Activated naive CD4-positive, alpha-beta T cell treated with anti-CD3 and anti-CD28 coated beads, Interleukin-2, amount 10 ng/mL, durations not matched to agents 7 days and 5 days (primary cell): ENCODE results near the gene NIPSNAP2.

Experiments used
- CTCF ChIA-PET: fragments of 350-600 bp; sonication (Branson Sonifier 250); formaldehyde crosslinking; loops from one replicate; lab custom pipeline; 2021; ENCODE audit warnings: antibody characterized with exemption; lab: Charles Lee
- DNase-seq: peaks from one replicate; pipeline ENCODE4 v3.0.0-alpha.2; 2020
- H3K27ac Mint-ChIP-seq: one replicate; pipeline ENCODE4 v1.8.0; 2021; ENCODE audit warnings: mild to moderate bottlenecking, moderate library complexity, mixed read lengths
- H3K27me3 Mint-ChIP-seq: one replicate; pipeline ENCODE4 v1.8.0; 2021; ENCODE audit warnings: mild to moderate bottlenecking, mixed read lengths
- H3K36me3 Mint-ChIP-seq: one replicate; pipeline ENCODE4 v1.8.0; 2021; ENCODE audit warnings: mixed read lengths
- H3K4me1 Mint-ChIP-seq: one replicate; pipeline ENCODE4 v1.8.0; 2021; ENCODE audit warnings: mixed read lengths
- H3K4me3 Mint-ChIP-seq: one replicate; pipeline ENCODE4 v1.8.0; 2021; ENCODE audit warnings: mild to moderate bottlenecking, moderate library complexity, mixed read lengths
- H3K9me3 Mint-ChIP-seq: one replicate; pipeline ENCODE4 v1.8.0; 2021; ENCODE audit warnings: mixed read lengths

The NIPSNAP2 gene

GRCh38 chr7:55965100-55965470 is 700 bp downstream of the NIPSNAP2 start:
- Mint-ChIP-seq H3K4me3 (peak overlapping the region; percentile 84), H3K27me3 (no peaks in the 10 kb centered on the region), H3K4me1 (peaks cover 26% of the 10 kb centered on the region), H3K36me3 (peaks cover 11% of the 10 kb centered on the region), H3K9me3 (no peaks in the 10 kb centered on the region), H3K27ac (peak overlapping the region; percentile 91)
- CTCF ChIA-PET = interaction anchor here (1.0 to 1.7 kb wide), 3 partner anchors 43 to 323 kb away, joined by 3 to 5 read pairs (median 3); partner anchors contain the start of gene PSPH
- DNase-seq = no peak

GRCh38 chr7:55965805-55966421 is 1.5 kb downstream of the NIPSNAP2 start:
- H3K4me3 Mint-ChIP-seq = peak overlapping the region; percentile 31
- no peak overlapping the region for H3K27ac Mint-ChIP-seq
- peaks cover 15% of the 10 kb centered on the region for H3K36me3 Mint-ChIP-seq
- CTCF ChIA-PET = interaction anchor here (1.2 kb wide), 1 partner anchor 85 kb away, joined by 3 read pairs; the partner anchor contains the start of gene PSPH
- H3K9me3 Mint-ChIP-seq = no peaks in the 10 kb centered on the region
- H3K27me3 Mint-ChIP-seq = no peaks in the 10 kb centered on the region
- H3K4me1 Mint-ChIP-seq = peaks cover 29% of the 10 kb centered on the region
- no peak for DNase-seq

- H3K36me3 Mint-ChIP-seq = peaks cover 15% of the 10 kb centered on the region
- H3K9me3 Mint-ChIP-seq = no peaks in the 10 kb centered on the region
- CTCF ChIA-PET = no interaction called here
- no peak overlapping the region for H3K4me3 Mint-ChIP-seq
- no peak overlapping the region for H3K27ac Mint-ChIP-seq
- peaks cover 29% of the 10 kb centered on the region for H3K4me1 Mint-ChIP-seq
- no peak for DNase-seq
- H3K27me3 Mint-ChIP-seq = no peaks in the 10 kb centered on the region
Measured at GRCh38 chr7:55966851-55967250, 2.5 kb downstream of the NIPSNAP2 start.

- Mint-ChIP-seq H3K9me3 (no peaks in the 10 kb centered on the region), H3K27ac (no peak overlapping the region), H3K4me3 (no peak overlapping the region), H3K27me3 (no peaks in the 10 kb centered on the region), H3K36me3 (peaks cover 15% of the 10 kb centered on the region), H3K4me1 (peaks cover 18% of the 10 kb centered on the region)
- CTCF ChIA-PET = no interaction called here
- no peak for DNase-seq
Measured at GRCh38 chr7:55969391-55969790, 5.0 kb downstream of the NIPSNAP2 start.

GRCh38 chr7:55970561-55970960 is 6.2 kb downstream of the NIPSNAP2 start:
- no peaks in the 10 kb centered on the region for H3K27me3 Mint-ChIP-seq
- no peaks in the 10 kb centered on the region for H3K9me3 Mint-ChIP-seq
- no peak overlapping the region for H3K27ac Mint-ChIP-seq
- H3K36me3 Mint-ChIP-seq = peaks cover 13% of the 10 kb centered on the region
- H3K4me3 Mint-ChIP-seq = no peak overlapping the region
- H3K4me1 Mint-ChIP-seq = peaks cover 12% of the 10 kb centered on the region
- no peak for DNase-seq
- CTCF ChIA-PET = no interaction called here

GRCh38 chr7:55970978-55971377 is 6.6 kb downstream of the NIPSNAP2 start:
- Mint-ChIP-seq H3K27ac (no peak overlapping the region), H3K36me3 (peaks cover 13% of the 10 kb centered on the region), H3K4me3 (no peak overlapping the region), H3K4me1 (peaks cover 8% of the 10 kb centered on the region), H3K27me3 (no peaks in the 10 kb centered on the region), H3K9me3 (no peaks in the 10 kb centered on the region)
- CTCF ChIA-PET = no interaction called here
- DNase-seq = no peak

- no peak overlapping the region for H3K27ac Mint-ChIP-seq
- H3K4me3 Mint-ChIP-seq = no peak overlapping the region
- no peak for DNase-seq
- peaks cover 7% of the 10 kb centered on the region for H3K4me1 Mint-ChIP-seq
- CTCF ChIA-PET = no interaction called here
- H3K36me3 Mint-ChIP-seq = peaks cover 17% of the 10 kb centered on the region
- H3K27me3 Mint-ChIP-seq = no peaks in the 10 kb centered on the region
- H3K9me3 Mint-ChIP-seq = no peaks in the 10 kb centered on the region
Measured at GRCh38 chr7:55973747-55974250, 9.4 kb downstream of the NIPSNAP2 start.

- no peak for DNase-seq
- H3K36me3 Mint-ChIP-seq = peaks cover 24% of the 10 kb centered on the region
- H3K9me3 Mint-ChIP-seq = no peaks in the 10 kb centered on the region
- H3K4me1 Mint-ChIP-seq = no peaks in the 10 kb centered on the region
- H3K4me3 Mint-ChIP-seq = no peak overlapping the region
- CTCF ChIA-PET = no interaction called here
- no peaks in the 10 kb centered on the region for H3K27me3 Mint-ChIP-seq
- H3K27ac Mint-ChIP-seq = no peak overlapping the region
Measured at GRCh38 chr7:55975988-55976633, 11.7 kb downstream of the NIPSNAP2 start.

GRCh38 chr7:55977831-55978230 is 13.4 kb downstream of the NIPSNAP2 start:
- Mint-ChIP-seq H3K4me1 (no peaks in the 10 kb centered on the region), H3K4me3 (no peak overlapping the region), H3K9me3 (no peaks in the 10 kb centered on the region), H3K36me3 (peaks cover 26% of the 10 kb centered on the region), H3K27me3 (no peaks in the 10 kb centered on the region), H3K27ac (no peak overlapping the region)
- DNase-seq = no peak
- CTCF ChIA-PET = no interaction called here

GRCh38 chr7:55980266-55980665 is 15.9 kb downstream of the NIPSNAP2 start:
- CTCF ChIA-PET = no interaction called here
- Mint-ChIP-seq H3K27me3 (no peaks in the 10 kb centered on the region), H3K4me3 (no peak overlapping the region), H3K27ac (no peak overlapping the region), H3K4me1 (no peaks in the 10 kb centered on the region), H3K9me3 (no peaks in the 10 kb centered on the region), H3K36me3 (peaks cover 35% of the 10 kb centered on the region)
- no peak for DNase-seq

- Mint-ChIP-seq H3K9me3 (no peaks in the 10 kb centered on the region), H3K27ac (no peak overlapping the region), H3K36me3 (peaks cover 34% of the 10 kb centered on the region), H3K4me1 (no peaks in the 10 kb centered on the region), H3K27me3 (no peaks in the 10 kb centered on the region), H3K4me3 (no peak overlapping the region)
- CTCF ChIA-PET = interaction anchor here (0.9 to 1.5 kb wide), 2 partner anchors 20 to 45 kb away, joined by 3 read pairs; partner anchors contain the start of gene NIPSNAP2
- no peak for DNase-seq
Measured at GRCh38 chr7:55983537-55983936, 19.2 kb downstream of the NIPSNAP2 start.

GRCh38 chr7:55992346-55992745 is 28.0 kb downstream of the NIPSNAP2 start:
- no peaks in the 10 kb centered on the region for H3K4me1 Mint-ChIP-seq
- no peaks in the 10 kb centered on the region for H3K27me3 Mint-ChIP-seq
- CTCF ChIA-PET = interaction anchor here (2.7 kb wide), 1 partner anchor 12 kb away, joined by 6 read pairs; no protein-coding TSS in a partner anchor
- H3K27ac Mint-ChIP-seq = peak overlapping the region; percentile 49
- no peak for DNase-seq
- H3K36me3 Mint-ChIP-seq = peaks cover 31% of the 10 kb centered on the region
- no peaks in the 10 kb centered on the region for H3K9me3 Mint-ChIP-seq
- no peak overlapping the region for H3K4me3 Mint-ChIP-seq

- Mint-ChIP-seq H3K27ac (no peak overlapping the region), H3K9me3 (no peaks in the 10 kb centered on the region), H3K4me3 (no peak overlapping the region), H3K4me1 (no peaks in the 10 kb centered on the region), H3K36me3 (peaks cover 26% of the 10 kb centered on the region), H3K27me3 (no peaks in the 10 kb centered on the region)
- no peak for DNase-seq
- CTCF ChIA-PET = no interaction called here
Measured at GRCh38 chr7:55996856-55997500, 32.6 kb downstream of the NIPSNAP2 start.

- no peak overlapping the region for H3K4me3 Mint-ChIP-seq
- no peaks in the 10 kb centered on the region for H3K9me3 Mint-ChIP-seq
- H3K27me3 Mint-ChIP-seq = no peaks in the 10 kb centered on the region
- no peak overlapping the region for H3K27ac Mint-ChIP-seq
- DNase-seq = no peak
- H3K4me1 Mint-ChIP-seq = no peaks in the 10 kb centered on the region
- CTCF ChIA-PET = interaction anchor here (0.6 to 4.2 kb wide), 6 partner anchors 10 to 70 kb away, joined by 3 to 41 read pairs (median 4); no protein-coding TSS in a partner anchor
- H3K36me3 Mint-ChIP-seq = peaks cover 6% of the 10 kb centered on the region
Measured at GRCh38 chr7:56003749-56004148, 39.4 kb downstream of the NIPSNAP2 start.
